Right lobe of liver (tissue), 6 donors: Measurements from ENCODE around the gene LRRC9. TPM values are rescaled to one million over a fixed set of nuclear protein-coding genes. Genes with fewer than 3 reads are reported as not detected.

Source experiments
- ATAC-seq, 4 donors: fragments of 200-7000 bp; cut with Tn5 transposase; one replicate each; pipeline ENCODE4 v1.9.1; 2020; ENCODE audit warnings: mild to moderate bottlenecking in 4 of 4, moderate library complexity in 4 of 4
- DNase-seq, 3 donors: peaks; one replicate each; pipeline ENCODE4 v3.0.0-alpha.2; 2020
- H3K27ac ChIP-seq, 3 donors: fragments of 200-600 bp; one replicate each; pipeline ENCODE4 v1.8.0; 2022
- H3K27me3 ChIP-seq, 2 donors: fragments of 200-600 bp; one replicate each; pipeline ENCODE4 v1.8.0; 2022
- H3K36me3 ChIP-seq, 4 donors: fragments of 200-600 bp; sonication (generic) in 1 of 4; one replicate each; pipeline versions ENCODE4 v1.5.1 to v1.8.0; 2017 to 2022; ENCODE audit warnings: control low read depth in 1 of 4
- H3K4me1 ChIP-seq, 4 donors: fragments of 200-600 bp; sonication (generic) in 1 of 4; one replicate each; pipeline versions ENCODE4 v1.5.1 to v1.8.0; 2017 to 2022; ENCODE audit warnings: control low read depth in 1 of 4
- H3K4me3 ChIP-seq, 3 donors: fragments of 200-600 bp; one replicate each; pipeline ENCODE4 v1.8.0; 2022
- H3K9me3 ChIP-seq, 4 donors: fragments of 200-600 bp; sonication (generic) in 1 of 4; one replicate each; pipeline versions ENCODE4 v1.5.1 to v1.8.0; 2017 to 2022; ENCODE audit warnings: control low read depth in 1 of 4
- CTCF ChIP-seq, 4 donors: fragments of 200-600 bp in 3 of 4; fragments of 450-650 bp in 1 of 4; IDR thresholded peaks; one replicate each; pipeline versions ENCODE4 v1.5.1 to v1.8.0; 2016 to 2022; ENCODE audit warnings: antibody characterized with exemption in 4 of 4, mild to moderate bottlenecking in 2 of 4
- POLR2A ChIP-seq: fragments of 450-650 bp; IDR thresholded peaks from one replicate; pipeline ENCODE4 v1.6.1; 2017; ENCODE audit warnings: antibody characterized with exemption, mild to moderate bottlenecking
- WGBS: methylation state at CpG from one replicate; pipeline ENCODE4 v1.1.6; 2018; ENCODE audit warnings: low coverage, low lambda C conversion rate; ENCODE audit not compliant: insufficient coverage; ENCODE audit errors: missing lambda C conversion rate; 5-methylcytosine and 5-hydroxymethylcytosine counted together
- intact Hi-C, 2 donors: fragments of 100-400 bp; cut with DNase I; formaldehyde crosslinking; loops; one replicate each; pipeline versions ENCODE4 v1.11.2 to v1.14.1; 2022
- total RNA-seq, 6 experiments: library from RNA; depleted of rRNA in 2 of 6; stranded (reverse); fragments of >200 nt in 2 of 6; fragmentation: NEBNext Ultra II Directional in 3 of 6; extraction: Animal tissue kit (Norgen Biotek cat#: 25700) in 3 of 6; gene quantifications; one replicate each; pipeline versions ENCODE4 v1.1.0 to v1.2.4, GENCODE V29; 2016 to 2023
- donor health status: DM: no; HTN: yes; CAD: no.
- donor health status: DM: no; HTN: no; CAD: no.
- donor health status: DM: no; HTN: no; CAD: no.
- donor health status: DM: no; HTN: yes; CAD: no.
- donor health status: DM: no; HTN: yes; CAD: no.

Gene LRRC9
- total RNA-seq, 6 experiments from 2014 or later, result 0.15 TPM; not detected in 5

DNA sequence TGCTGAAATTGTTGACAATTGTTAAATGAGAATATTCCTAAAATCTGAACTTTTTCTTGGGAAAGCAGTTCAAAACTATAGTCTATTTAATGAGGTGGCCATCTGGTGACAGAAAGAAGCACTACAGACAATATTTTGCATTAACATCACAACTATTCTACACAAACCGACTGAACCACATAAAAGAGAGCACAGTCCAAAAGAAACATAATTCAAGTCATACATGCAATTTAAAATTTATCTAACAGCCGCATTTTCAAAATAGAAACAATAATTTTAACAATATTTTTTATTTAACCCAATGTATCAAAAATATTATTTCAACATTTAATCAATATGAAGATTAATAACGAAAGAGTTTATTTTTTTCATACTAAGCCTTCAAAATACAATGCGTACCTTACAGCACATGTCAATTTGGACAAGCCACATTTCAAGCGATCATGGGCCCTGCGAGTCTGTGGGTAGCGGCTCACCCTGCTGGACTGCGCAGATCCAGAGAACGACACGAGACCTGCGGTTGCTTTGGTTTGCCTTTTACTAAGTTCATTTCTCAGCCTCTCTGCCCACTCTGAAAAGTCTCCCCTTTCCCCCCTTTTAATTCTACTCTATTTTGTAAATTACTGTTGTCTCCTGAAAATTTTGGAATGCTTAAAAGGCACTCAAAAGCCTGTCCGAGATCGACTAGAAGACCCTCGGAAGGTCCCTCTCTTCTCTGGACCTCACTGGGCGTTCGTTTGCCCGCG is 947 bp upstream of the LRRC9 start:
- Histone ChIP-seq H3K4me1 (peaks cover 0 to 8% (median 0%) of the 10 kb centered on the region in 4 donors), H3K36me3 (no peaks in the 10 kb centered on the region), H3K4me3 (peak overlapping the region; percentile 43 to 59 (median 47)), H3K9me3 (no peaks in the 10 kb centered on the region), H3K27me3 (no peaks in the 10 kb centered on the region), H3K27ac (no peak overlapping the region)
- TF ChIP-seq CTCF (IDR thresholded peaks at IDR 0.05) (peak; percentile 44 to 57 (median 51)), POLR2A (no peak)
- DNase-seq (peak in 2 of 3 donors; percentile 20 to 46), ATAC-seq (peak; percentile 66 to 76 (median 70))
- 0% methylated on average over 18 of the region's 18 CpGs for WGBS
- intact Hi-C loops, result no loop called here

DNA sequence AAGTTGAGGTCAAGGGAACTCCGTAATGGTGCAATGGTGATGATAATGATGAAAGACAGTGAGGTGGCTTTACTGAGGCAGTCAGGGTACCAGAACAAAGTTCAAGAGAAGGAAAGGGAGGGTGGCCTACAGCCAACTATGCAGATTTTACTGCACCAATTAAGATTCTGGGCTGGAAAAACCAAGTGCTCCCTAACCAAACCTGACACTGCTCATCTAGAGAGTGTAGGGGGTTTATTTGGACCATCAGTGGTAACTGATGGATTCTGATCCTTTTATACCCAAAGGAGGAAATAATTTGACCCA is 387 bp downstream of the LRRC9 start:
- H3K27me3 ChIP-seq, result no peaks in the 10 kb centered on the region
- TF ChIP-seq CTCF (IDR thresholded peaks at IDR 0.05), result no peak
- WGBS, result 13% methylated on average over 1 of the region's 1 CpG
- H3K4me1 ChIP-seq, result peaks cover 0 to 8% (median 0%) of the 10 kb centered on the region in 4 donors
- DNase-seq (no peak), ATAC-seq (peak in 2 of 4 donors; percentile 43 to 58)
- H3K9me3 ChIP-seq, result no peaks in the 10 kb centered on the region
- H3K27ac ChIP-seq, result no peak overlapping the region
- H3K36me3 ChIP-seq, result no peaks in the 10 kb centered on the region
- peak overlapping the region in 1 of 3 donors; percentile 59 for H3K4me3 ChIP-seq
- intact Hi-C loops, result no loop called here

DNA sequence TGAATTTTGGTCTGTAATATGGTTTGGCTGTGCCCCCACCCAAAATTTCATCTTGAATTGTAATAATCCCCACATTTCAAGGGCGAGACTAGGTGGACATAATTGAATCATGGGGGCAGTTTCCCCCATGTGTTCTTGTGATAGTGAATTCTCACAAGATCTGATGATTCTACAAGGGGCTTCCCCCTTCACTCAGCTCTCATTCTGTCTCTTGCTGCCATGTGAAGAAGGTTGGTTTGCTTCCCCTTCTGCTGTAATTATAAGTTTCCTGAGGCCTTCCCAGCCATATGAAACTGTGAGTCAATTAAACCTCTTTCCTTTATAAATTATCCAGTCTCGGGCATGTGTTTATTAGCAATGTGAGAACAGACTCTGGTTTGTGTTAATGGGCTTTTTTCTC is 5.9 kb downstream of the LRRC9 start:
- no peak for ATAC-seq

DNA sequence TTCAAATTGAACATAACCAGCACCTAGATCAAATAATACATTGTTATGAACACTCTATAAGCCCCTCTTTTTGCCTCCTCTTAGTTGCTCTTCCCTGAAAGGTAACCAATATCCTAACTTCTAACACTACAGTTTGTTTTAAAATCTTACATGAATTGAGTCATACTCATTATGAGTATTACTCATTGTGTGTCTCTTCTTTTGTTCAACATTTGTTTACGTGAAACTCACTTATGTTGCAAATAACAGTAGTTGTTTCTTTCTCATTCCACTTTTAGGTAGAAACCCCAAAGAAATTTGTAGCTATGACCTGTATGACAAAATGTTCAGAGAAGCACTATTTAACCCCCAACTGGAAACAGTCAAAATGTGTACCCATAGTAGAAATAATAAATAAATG is 6.6 kb downstream of the LRRC9 start:
- H3K27me3 ChIP-seq, result no peaks in the 10 kb centered on the region

More for the DNA sequence above, 5.9 kb downstream of the LRRC9 start:
- no peak for TF ChIP-seq POLR2A
- no peak for TF ChIP-seq CTCF (IDR thresholded peaks at IDR 0.05)
- Histone ChIP-seq H3K36me3 (no peaks in the 10 kb centered on the region), H3K4me3 (no peak overlapping the region), H3K4me1 (no peaks in the 10 kb centered on the region), H3K9me3 (no peaks in the 10 kb centered on the region), H3K27ac (no peak overlapping the region), H3K27me3 (no peaks in the 10 kb centered on the region)
- DNase-seq, result no peak
- intact Hi-C loops, result no loop called here
- WGBS, result 91% methylated on average over 2 of the region's 2 CpGs

More for the DNA sequence above, 6.6 kb downstream of the LRRC9 start:
- Histone ChIP-seq H3K9me3 (no peaks in the 10 kb centered on the region), H3K36me3 (no peaks in the 10 kb centered on the region), H3K4me1 (no peaks in the 10 kb centered on the region), H3K4me3 (no peak overlapping the region), H3K27ac (no peak overlapping the region)
- 89% methylated on average over 1 of the region's 1 CpG for WGBS
- TF ChIP-seq CTCF (IDR thresholded peaks at IDR 0.05) (no peak), POLR2A (no peak)
- ATAC-seq (no peak), DNase-seq (no peak)
- intact Hi-C loops, result no loop called here
